Fibroblast of lung (primary cell): Measurements from ENCODE around the gene EDC3.
"Not testable (repeated sequence)": the region's sequence is repeated elsewhere in the genome, so short reads cannot be mapped to it uniquely, and the experiment has no call there.

Experiments used
- EZH2 ChIP-seq: IDR thresholded peaks from 2 replicates; pipeline ENCODE4 v1.5.1; 2012; ENCODE audit warnings: low read length, control low read depth, mild to moderate bottlenecking; ENCODE audit errors: missing control alignments
- TF ChIP-seq, protein P1 (sequence below), 2 donors: IDR thresholded peaks in 1 of 2; conservative IDR thresholded peaks in 1 of 2; 1 replicate in 1 of 2; 2 replicates in 1 of 2; pipeline ENCODE4 v1.5.1; 2011 to 2012; ENCODE audit warnings: low read length in 2 of 2, control low read depth in 1 of 2, inconsistent platforms in 1 of 2, low read depth in 1 of 2, mild to moderate bottlenecking in 1 of 2

DNA sequence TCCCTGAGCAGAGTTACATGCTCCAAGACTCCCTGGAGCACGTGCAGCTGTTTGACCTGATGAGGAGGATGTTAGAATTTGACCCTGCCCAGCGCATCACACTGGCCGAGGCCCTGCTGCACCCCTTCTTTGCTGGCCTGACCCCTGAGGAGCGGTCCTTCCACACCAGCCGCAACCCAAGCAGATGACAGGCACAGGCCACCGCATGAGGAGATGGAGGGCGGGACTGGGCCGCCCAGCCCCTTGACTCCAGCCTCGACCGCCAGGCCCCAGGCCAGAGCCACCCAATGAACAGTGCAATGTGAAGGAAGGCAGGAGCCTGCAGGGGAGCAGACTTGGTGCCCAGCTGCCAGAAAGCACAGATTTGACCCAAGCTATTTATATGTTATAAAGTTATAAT is 66.1 kb downstream of the EDC3 start:
- TF ChIP-seq, protein P1, sequence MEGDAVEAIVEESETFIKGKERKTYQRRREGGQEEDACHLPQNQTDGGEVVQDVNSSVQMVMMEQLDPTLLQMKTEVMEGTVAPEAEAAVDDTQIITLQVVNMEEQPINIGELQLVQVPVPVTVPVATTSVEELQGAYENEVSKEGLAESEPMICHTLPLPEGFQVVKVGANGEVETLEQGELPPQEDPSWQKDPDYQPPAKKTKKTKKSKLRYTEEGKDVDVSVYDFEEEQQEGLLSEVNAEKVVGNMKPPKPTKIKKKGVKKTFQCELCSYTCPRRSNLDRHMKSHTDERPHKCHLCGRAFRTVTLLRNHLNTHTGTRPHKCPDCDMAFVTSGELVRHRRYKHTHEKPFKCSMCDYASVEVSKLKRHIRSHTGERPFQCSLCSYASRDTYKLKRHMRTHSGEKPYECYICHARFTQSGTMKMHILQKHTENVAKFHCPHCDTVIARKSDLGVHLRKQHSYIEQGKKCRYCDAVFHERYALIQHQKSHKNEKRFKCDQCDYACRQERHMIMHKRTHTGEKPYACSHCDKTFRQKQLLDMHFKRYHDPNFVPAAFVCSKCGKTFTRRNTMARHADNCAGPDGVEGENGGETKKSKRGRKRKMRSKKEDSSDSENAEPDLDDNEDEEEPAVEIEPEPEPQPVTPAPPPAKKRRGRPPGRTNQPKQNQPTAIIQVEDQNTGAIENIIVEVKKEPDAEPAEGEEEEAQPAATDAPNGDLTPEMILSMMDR (conservative IDR thresholded peaks at IDR 0.05 in 1 of 2, IDR thresholded peaks at IDR 0.05 in 1 of 2; ENCODE audit: low read depth in 1 of 2, low read length in 2 of 2) = not testable (repeated sequence)
- TF ChIP-seq EZH2 = not testable (repeated sequence)
